C4-2B (cell line): Measurements from ENCODE around the gene RHD.

Source experiments
- CTCF ChIP-seq: fragments of 450-650 bp; conservative IDR thresholded peaks from 2 replicates; pipeline ENCODE4 v1.5.1; 2017; ENCODE audit warnings: mild to moderate bottlenecking
- ZFX ChIP-seq: fragments of 450-650 bp; IDR thresholded peaks from 2 replicates; pipeline ENCODE4 v1.6.1; 2017

GRCh38 chr1:25239681-25240541 is 32.4 kb upstream of the RHD start:
- TF ChIP-seq CTCF (peak; percentile 62), ZFX (no peak)
